GM19397 (cell line): ENCODE results near the gene MSI2.

ENCODE experiments used
- ATAC-seq: cut with Tn5 transposase; IDR thresholded peaks from one replicate; pipeline ENCODE4 v1.9.1; 2021; ENCODE audit warnings: mild to moderate bottlenecking, moderate library complexity; ENCODE audit not compliant: unreplicated experiment

MSI2 gene

DNA sequence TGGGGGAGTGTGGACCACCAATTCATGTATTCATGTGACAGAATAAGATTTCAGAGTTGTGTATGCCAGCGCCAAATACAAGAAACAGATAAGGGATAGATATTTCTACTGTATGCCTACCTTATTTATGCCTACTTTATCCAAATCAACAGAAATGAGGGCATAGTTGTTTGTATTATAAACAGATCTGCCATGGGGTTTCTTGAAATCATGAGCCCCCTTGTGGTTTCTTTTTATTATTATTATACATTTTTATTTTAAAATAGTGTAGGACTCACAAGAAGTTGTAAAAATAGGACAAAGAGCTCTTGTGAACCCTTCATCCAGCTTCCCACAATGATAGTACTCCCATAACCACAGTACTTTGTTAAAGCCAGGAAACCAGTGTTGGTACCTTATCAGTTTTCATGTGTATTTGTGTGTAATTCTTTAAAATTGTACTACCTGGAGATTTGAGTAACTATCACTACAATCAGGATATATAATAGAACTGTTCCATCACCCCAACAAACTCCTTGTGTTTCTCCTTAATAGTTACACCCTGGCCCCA, 259.4 kb downstream of the MSI2 start:
- no peak for ATAC-seq

DNA sequence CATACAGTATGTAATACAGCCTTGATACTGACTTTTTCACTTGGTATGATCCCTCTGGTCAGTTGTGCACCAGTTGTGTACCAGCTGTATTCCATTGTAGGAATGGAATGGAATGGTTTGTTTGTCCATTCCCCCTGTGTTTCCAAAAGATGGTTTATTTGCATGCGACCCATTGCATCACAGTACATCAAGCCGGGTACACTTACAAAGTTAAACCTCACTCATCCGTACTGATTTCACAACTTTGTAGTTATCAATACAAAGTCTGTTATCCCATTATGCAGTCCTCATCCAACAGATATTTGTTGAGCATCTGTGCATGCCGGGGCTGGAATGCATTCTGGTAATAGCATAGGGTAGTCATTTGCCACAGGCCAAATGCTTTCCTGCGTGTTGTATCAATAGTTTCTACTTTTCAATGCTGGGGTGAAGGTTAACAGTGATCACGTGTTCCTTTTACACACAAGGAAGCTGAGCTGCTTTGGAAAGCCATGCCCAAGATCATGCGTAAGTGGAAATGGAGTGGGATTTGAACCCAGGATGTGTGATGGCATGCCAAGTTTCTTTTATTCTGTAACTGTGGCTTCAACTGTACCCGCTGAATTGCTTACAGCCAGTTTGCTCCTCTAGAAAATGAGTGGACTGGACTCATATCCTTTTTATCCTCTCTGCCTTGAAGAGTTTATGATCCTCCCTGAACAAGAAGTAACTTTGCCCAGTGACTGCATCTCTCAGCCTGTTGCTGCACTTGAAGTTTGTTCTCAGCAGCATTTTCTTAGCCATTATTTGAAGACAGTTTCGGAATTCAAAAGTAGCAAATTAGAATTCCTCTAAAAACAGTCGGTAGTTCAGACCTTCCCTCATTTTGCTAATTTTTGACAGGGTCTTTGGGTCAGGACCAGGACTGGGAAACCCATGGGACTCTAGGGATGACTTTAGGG, 260.2 kb downstream of the MSI2 start:
- ATAC-seq, result no peak

DNA sequence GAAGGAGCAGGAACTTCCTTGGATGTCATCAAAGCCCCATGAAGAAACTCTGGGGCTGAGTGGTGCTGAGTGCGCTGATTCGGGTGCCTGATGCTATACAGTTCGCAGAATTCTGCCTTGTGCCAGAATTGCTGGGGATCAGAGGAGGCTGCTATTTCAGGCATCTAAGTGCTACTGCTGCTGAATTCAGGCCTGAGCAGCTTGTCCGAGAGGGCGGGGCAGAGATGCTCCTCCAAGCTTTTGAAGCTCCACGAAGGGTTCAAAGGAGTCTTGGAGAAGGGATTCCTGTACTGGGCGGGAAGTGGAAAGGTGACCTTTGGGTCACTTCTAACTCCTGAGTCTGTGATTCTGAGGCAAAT, 260.9 kb downstream of the MSI2 start:
- no peak for ATAC-seq

DNA sequence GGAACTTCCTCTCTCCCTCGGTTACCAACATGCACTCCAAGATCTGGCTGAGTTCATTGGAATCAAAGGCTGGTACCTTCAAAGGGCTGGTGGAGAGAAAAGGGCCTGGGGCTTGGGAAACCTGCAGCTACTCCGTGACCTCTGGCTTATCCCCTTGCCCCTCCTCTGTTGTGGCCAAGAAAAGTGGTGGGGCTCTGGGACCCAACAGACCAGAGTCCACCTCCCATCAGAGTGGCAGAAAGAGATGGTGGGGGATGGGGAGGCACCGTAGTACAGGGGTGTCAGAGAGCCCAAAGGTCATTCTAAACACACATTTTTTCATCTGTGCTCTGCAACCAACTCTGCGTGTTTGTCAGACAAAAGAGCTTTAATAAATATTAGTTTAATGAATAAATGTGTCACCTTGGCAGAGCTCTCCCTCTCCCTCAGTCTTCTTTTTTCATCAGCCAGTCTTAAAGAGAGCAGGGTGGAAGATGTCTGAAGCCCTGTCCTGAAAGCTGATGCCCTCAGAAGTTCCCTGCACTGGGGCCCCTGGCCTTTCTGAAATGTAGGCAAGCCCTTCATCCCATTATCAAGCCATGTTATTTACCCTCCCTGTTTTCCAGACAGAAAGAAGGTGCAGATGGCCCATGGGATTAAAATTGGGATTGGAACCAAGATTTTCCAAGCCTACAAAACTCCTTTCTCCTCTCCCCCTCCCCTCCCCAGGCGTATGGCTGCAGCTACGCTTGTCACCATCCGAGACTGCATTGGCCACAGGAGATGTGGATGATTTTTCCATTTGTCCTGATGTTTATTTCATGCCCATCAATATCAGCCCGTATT, 261.5 kb downstream of the MSI2 start:
- ATAC-seq, result no peak

DNA sequence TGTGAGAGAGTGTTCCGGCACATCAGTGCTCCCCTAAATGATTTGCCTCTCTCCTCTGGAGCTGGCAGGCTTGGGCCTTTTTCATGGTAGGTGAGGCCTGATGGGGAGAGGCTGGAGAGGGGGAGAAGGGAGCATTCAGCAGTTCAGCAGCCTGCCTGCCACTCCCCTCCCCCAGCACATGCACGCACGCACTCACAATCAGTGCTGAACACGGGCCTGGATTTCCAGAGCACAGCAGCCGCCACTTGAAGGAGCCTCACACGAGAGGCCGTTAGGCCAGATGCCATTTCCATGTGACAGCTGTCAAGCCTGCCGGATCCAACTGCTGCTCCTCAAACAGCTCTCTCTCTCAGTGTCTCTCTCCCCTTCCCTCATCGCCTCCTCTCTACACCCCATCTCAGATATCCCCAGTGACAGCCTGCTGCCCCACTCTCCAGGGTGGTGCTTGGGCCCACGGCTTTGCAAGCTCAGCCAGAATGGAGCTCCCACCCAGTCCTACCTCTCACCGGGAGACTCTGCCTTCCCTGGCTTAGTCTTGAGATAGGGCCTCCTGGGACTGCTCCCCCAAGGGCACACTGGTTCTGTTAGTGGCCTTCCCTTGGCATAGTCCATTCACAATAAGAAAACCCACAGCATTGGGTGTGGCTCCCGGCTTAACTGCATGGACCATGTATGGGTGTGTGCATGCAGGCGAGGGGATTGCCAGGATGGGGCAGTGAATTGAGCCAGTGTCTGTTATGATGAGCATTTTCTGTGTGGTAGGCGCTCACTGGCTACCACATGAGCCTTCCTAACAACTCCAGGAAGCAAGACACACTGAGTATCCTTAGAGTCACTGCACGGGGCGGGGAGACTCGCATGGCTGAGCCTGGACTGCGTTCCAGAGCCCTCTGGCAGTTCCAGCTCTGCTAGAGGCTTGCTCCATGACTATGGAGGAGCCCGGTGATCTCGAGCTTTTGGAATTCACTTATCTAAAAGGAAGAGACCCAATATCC, 262.6 kb downstream of the MSI2 start:
- no peak for ATAC-seq

DNA sequence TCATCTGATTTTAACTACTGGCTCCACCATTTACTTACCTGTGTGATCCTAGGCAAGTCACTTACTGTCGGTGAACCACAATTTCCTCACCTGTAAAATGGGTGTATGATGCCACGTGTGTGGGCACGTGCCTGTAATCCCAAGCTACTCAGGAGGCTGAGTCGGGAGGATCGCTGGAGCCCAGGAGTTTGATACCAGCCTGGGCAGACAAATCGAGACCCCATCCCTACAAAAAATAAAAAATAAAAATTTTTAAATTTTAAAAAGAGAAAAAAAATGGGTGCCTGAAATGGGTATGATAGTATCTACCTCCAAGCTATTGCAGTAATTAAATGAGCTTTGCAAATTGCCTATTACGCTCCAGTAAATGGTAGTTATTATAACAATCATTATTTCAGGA, 263.5 kb downstream of the MSI2 start:
- ATAC-seq, result no peak

DNA sequence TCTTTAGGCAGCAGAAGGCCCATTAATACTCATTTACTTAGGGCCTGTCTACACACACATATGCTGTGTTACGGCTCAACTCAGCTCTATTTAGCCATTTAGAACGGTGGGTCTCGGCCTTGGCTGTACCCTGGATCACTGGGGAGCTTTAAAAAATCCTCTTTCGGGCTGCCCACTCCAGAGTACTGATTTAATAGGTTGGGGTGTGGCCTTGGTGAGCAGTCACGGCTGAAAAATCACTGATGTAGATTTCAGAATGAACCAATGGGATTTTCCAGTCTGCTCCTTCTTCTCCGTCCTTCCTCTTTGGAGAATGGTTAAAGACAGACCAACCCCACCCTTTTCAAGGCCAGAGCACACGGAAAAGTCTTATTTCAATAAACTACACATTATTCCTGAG, 265.3 kb downstream of the MSI2 start:
- ATAC-seq, result no peak

DNA sequence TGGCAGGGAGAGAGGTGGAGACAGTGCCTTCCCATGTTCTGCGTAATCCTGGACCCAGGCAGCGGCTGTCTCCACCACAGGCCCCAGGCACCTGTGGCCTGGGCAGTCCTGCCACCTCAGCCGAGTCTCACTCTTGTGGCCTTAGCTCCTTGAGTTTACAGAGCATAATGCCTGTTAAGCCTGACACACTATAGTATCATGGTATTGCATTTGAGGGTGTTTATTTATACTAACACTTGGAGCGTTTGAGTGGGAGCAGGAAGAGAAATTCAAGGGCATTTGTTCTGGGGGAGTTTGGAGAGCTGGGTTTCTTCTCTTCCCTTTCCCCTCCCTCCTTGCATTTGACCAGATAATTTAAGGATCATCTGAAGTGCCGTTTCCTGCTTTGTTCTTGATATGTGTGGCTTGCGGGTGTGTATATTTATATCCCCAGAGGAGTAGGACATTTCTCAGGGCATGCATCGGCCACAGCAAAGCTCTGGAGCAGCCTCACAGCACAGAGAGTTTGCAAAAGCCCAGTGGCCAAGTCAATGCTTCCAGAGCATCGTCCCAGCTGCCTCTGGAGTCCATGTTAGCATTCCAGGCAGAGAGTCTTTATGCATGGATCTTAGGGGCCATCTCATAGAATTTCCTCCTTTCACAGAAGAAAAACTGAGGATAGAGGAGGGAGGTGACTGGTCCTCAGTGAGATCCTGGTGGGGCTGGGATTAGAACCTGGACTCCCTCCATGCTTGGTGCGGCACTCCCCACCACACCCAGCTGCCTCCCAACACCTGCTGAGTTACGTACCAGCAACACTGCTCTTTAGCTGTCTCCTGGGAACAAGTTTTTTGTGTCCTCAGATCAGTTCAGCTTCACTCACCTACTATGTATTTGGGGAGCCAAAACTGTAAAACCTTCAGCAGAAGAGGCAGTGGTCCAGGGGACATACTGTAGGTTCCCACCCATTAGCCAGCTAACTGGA, 266.0 kb downstream of the MSI2 start:
- ATAC-seq, result no peak

DNA sequence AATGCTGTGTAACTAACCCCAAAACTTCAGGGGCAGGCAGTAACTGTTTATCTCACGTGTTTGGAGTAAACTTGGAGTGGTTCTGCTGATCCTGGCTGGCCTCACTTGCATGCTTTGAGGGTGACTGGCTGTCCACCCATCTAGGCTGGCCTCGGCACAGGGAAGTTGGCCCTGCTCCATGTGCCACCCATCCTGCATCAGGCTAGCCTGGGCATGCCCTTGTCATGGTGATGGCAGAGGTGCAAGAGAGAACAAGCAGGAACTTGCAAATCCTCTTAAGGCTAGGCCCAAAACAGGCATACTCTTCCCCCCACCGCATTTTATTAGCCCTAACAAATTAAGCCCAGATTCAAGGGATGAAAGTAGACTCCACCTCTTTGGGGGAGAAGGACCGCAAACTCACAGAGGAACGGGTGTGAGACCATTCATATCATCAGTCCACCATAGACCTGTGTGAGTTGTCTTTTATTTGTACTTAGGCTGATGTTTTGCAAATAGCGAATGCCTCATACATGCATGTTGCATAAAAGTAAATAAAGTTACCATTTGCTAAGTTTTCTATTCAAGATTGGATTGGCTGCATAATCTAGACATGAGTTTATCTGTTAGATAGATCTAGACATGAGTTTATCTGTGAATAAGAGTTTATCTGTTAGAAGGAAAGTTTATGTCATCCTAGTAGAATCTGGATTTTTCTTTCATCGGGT, 267.8 kb downstream of the MSI2 start:
- ATAC-seq, result no peak

DNA sequence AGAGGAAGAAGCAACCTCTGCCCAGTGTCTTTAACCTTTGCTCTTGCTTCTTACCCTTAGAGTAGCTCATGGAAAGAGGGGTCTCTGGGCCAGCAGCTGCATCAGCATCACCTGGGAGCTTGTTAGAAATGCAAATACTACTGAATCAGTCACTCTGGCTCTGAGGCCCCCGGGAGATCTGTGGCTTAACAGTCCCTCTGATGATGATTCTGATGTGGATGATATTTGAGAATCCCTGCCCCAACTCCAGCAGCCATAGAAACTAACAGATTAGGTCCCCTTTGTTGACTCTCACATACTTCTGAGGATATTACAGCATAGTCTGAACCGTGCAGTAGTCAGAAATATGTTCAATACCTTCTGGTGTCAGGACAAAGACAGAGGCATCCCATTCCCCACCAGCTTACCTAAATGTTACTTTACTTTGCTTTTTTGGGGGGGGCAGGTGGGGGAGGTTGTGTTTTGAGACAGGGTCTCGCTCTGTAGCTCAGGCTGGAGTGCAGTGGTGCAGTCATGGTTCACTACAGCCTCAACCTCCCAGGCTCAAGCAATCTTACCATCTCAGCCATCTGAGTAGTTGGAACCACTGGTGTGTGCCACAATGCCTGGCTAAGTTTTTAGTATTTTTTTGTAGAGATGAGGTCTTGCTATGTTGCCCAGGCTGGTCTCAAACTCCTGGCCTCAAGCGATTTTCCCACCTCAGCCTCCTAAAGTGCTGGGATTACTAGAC, 268.7 kb downstream of the MSI2 start:
- ATAC-seq, result no peak

DNA sequence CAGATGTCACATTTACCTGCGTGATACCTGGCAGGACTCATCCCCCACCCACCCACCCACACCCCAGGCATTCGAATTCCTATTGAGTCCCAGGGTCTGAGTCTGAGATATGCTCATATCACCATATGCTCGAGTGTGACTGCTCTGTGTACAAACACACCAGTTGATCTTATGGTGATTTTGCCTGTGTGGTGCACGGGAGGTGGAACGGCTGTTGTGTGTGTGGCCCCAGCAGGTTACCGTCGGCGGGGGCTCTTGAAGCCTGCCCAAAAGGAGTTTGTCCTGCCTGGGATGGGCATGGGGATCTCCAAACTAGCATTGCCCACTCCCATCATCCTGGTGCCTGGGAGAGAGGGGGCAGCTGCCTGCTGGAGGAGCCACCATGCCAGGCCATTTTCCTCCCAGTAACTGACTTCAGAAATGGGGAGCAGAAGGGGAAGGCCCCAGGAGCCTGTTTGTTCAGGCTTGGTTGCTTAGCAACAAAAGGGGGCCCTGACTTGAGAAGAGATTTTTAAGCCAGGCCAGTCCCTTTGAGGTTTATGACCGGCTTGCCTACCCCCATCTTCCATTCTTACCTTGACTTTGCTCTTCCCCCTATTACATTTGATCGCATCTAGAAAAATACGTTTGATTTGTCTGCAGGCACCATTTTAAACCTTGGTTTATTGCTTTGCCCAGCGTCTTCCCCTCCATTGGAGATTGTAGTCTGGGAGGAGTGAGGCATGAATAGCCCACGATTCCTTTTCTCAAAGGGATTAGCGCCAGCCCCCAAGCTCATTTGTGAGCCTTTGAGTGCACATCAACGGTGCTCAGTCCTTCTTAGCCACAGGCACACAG, 271.1 kb downstream of the MSI2 start:
- ATAC-seq, result no peak

DNA sequence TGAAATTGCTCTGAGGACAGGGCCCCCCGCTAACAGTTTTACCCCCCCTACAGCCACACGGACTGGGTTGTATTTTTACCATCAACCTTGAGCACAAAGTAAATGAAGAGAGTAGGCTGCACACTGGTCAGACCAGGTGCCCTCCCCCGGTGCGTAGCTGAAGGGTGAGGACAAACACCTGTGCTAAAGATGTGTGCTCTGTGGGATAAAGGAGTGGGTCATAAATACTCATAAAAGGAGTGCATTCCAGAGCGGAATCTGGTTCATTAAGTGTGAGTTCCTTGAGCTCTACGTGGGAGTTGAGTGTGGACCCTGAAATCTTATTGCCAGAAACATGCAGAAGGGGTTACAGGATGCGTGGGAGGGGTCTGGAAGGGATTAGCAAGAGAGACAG, 271.7 kb downstream of the MSI2 start:
- no peak for ATAC-seq

DNA sequence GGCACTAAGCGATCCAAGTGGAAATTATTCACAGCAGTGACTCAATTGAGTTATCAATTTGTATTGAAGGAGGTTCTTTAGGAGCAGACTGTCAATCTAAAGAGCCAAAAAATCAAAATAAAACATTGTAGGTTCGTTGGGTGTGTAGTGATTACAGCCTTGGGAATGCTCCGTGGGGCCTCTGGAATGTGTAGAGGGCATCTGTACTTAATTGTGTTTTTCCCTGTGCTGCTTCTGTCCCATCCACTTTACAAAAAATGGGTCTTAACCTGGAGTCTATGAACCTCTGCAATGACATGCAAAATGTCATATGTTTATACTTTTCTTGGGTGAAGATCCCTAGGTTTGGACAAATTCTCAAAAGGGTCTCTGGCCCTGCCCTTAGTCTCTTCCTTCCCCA, 273.7 kb downstream of the MSI2 start:
- no peak for ATAC-seq

DNA sequence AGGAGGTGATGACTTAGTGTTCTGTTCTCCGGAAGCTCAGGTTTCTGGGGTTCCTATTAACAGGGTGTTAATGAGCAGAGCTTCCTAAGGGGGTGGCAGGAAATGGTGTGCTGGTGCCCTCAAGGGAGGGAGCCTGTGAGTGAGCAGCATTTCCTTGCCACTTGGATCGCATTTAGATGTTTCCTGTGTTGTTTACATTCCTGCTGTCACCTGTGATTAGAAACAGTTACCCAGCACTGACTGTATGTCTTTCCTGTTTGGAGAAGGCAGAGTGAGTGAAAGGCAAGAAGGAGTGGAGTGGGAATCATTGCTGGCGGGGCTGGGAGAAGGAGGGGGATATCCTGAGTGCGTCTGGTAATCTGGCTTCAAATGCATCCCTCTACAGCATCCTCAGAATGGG, 274.2 kb downstream of the MSI2 start:
- ATAC-seq, result no peak

DNA sequence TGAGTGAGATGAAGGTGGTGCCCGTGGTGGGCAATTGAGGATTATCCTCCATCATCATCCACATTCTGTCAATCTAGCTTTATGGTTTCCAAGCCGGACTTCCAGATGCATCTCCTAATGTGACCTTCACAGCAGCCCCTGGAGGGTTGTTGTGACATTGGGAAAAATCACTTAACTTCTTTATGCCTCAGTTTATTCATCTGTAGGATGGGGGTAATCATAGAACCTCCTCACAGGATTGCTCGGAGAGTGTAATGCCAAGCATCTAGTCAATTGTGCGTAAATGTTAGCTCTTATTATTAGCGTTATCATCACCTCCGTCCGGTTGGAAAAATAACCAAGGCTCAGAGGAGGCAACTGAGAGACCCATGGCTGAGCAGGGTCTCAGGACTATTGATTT, 274.8 kb downstream of the MSI2 start:
- no peak for ATAC-seq

DNA sequence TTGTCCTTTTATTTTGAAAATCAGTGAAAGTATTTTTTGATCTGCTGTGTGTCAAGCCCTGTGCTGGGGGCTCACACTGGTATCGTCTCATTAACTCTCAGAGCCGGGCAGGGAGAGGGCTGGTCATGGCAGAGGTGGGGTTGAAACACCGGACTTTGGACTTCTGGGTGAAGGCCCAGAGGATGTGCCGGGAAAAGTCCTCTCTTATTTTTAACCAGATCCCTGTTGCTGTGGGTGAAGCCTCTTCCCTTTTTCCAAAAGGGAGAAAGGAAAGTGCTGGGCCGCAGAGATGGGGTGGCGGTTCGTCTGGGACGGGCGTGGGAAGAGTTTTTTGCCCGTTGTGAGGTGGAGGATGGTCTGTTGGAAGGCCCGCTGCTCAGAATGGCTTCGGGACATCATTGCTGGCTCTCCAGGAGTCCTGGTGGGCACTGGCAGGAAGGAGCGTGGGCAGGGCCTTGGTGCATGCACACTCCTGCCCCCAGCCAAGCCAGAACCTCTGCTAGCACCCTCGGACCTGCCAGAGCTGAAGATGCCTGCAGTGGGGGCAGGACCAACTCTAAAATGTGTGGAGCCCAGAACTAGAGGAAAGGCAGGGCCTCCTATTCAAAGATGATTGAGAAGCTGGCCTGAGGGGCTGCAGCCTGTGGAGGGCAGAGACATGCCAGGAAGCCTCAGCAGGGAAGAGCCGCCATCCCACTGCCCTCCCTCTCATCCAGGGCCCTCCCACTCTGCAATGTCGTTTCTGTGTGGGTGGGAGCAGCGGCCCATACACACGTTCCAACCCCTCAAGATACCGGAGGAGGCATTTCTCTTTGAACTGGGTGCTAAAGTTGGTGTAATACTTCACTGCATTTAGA, 275.6 kb downstream of the MSI2 start:
- no peak for ATAC-seq
